Measurements from ENCODE around the gene PPP6C.

GRCh38 chr9:125204477-125204876 is 14.9 kb upstream of the PPP6C start:
- TF ChIP-seq POLR2A (IDR thresholded peaks at IDR 0.05; ENCODE audit: low read length) (no peak), GATA1 (IDR thresholded peaks at IDR 0.05; ENCODE audit: low read depth, low read length) (no peak)

All from erythroblast (primary cell).